HEK293T (cell line): ENCODE results near the gene UGCG.

Experiments
- CTBP1 ChIP-seq: fragments of 450-650 bp; IDR thresholded peaks from 2 replicates; pipeline ENCODE4 v1.6.1; 2016; ENCODE audit warnings: borderline replicate concordance
- ELF4 ChIP-seq: fragments of 450-650 bp; IDR thresholded peaks from 2 replicates; pipeline ENCODE4 v1.6.1; 2017; ENCODE audit warnings: antibody characterized with exemption
- FOXM1 ChIP-seq: fragments of 450-650 bp; IDR thresholded peaks from 2 replicates; pipeline ENCODE4 v1.6.1; 2017; ENCODE audit warnings: mild to moderate bottlenecking, borderline replicate concordance
- NFRKB ChIP-seq: fragments of 450-650 bp; IDR thresholded peaks from 2 replicates; pipeline ENCODE4 v1.6.1; 2016; ENCODE audit warnings: mild to moderate bottlenecking, moderate library complexity
- SP1 ChIP-seq: fragments of 450-650 bp; IDR thresholded peaks from 2 replicates; pipeline ENCODE4 v1.6.1; 2017
- SUZ12 ChIP-seq: fragments of 450-650 bp; IDR thresholded peaks from 2 replicates; pipeline ENCODE4 v1.6.1; 2016; ENCODE audit warnings: mild to moderate bottlenecking

DNA sequence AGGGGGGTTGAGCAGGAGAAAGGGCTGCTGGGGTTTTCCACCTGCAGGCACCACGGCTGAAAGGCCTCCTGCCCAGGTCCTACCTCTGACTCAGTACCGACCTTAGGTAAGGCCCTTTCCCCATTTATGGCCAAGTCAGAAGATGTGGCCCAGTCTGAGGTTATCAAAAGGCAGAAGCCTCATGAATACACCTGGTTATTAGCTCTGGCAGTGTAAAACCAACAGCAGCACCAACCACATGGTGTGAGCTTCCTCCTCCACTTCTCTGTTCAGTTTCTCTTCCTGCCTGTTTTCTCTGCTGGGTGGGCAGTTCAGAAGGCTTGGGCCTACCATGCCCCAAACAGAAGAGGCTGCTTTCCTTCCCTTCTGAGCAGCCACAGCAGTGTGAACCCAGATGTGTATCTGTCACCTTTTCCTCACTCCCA lies 86.9 kb downstream of the UGCG start:
- TF ChIP-seq SP1 (no peak), ELF4 (no peak), FOXM1 (no peak), SUZ12 (no peak), CTBP1 (no peak), NFRKB (no peak)
